ENCODE results near the gene TCF19. TPM values are rescaled to one million over a fixed set of nuclear protein-coding genes. Genes with fewer than 3 reads are reported as not detected.

The TCF19 gene
- total and polyA plus RNA-seq, 2 experiments from 2014 or later: 8.3 to 11.1 TPM

DNA sequence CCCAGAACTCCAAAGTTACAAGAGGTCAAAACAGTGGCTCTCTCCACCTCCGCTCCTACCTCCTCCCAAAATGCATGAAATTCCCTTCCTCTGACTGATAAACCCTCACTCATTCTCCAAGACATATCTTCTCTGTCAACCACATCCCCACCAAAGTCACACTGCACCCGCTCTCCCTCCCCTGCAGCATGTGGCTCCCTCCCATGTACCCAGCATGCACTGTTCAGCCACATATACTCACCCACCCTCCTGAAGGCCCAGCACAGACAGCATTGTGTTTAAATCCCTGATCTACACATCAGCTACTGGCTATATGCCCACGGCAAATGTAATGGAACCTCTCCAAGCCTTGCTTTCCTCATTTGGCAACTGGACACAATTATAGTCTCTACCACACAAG lies 17.6 kb downstream of the TCF19 start (continued):
- TF ChIP-seq ZNF331 (CRISPR knock-in tag; IDR thresholded peaks at IDR 0.05; ENCODE audit: low read depth): no peak
- TF ChIP-seq, protein P1, sequence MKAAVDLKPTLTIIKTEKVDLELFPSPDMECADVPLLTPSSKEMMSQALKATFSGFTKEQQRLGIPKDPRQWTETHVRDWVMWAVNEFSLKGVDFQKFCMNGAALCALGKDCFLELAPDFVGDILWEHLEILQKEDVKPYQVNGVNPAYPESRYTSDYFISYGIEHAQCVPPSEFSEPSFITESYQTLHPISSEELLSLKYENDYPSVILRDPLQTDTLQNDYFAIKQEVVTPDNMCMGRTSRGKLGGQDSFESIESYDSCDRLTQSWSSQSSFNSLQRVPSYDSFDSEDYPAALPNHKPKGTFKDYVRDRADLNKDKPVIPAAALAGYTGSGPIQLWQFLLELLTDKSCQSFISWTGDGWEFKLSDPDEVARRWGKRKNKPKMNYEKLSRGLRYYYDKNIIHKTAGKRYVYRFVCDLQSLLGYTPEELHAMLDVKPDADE (IDR thresholded peaks at IDR 0.05): no peak
- no peak for TF ChIP-seq STAT1 (IDR thresholded peaks at IDR 0.05; ENCODE audit: unreplicated experiment)
- TF ChIP-seq, protein P2, sequence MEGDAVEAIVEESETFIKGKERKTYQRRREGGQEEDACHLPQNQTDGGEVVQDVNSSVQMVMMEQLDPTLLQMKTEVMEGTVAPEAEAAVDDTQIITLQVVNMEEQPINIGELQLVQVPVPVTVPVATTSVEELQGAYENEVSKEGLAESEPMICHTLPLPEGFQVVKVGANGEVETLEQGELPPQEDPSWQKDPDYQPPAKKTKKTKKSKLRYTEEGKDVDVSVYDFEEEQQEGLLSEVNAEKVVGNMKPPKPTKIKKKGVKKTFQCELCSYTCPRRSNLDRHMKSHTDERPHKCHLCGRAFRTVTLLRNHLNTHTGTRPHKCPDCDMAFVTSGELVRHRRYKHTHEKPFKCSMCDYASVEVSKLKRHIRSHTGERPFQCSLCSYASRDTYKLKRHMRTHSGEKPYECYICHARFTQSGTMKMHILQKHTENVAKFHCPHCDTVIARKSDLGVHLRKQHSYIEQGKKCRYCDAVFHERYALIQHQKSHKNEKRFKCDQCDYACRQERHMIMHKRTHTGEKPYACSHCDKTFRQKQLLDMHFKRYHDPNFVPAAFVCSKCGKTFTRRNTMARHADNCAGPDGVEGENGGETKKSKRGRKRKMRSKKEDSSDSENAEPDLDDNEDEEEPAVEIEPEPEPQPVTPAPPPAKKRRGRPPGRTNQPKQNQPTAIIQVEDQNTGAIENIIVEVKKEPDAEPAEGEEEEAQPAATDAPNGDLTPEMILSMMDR (conservative IDR thresholded peaks at IDR 0.05; ENCODE audit: low read depth in 2 of 2): no peak
- no peak for TF ChIP-seq EZH2phosphoT487 (IDR thresholded peaks at IDR 0.05; ENCODE audit: unreplicated experiment)

DNA sequence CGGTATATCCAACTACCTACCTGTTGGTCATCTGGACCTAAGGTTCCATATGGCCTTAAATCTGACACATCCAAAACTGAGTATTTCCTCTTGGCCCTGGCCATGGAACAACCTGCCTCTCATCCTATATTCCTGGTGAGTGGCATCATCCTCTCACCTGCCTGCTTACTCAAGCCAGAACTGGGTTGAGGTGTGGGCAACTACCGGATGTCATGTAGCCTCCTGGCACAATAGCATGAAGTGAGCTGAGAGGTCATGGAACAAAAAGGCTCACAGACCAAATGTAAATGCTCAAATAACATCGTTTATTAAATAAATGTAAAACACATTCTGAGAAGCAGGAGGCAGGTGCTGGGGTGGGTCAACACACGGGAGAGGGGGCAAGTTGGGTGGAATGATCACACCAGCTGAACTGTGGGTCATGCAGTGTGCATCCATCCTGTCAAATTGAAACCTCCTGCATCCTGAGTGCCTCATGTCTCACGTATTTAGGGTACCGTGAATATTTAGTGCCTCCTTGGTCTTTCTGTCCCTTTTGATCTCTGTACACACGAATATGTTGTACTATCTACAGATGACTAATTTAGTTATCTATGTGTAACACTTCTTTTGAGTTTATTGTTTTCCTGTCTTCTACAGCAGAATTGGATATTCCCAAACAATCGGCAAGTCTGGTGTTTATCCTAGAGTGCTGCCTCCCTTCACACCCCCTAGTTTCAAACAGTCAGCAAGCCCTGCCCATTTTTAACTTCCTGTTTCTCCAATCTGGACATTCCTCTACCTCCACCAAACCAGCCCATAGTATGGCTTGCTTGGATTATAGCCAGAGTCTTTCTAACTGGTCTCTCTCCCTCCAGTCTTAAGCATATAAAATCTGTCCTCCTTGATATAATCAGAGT lies 20.0 kb downstream of the TCF19 start:
- Mint-ChIP-seq H3K4me3 (no peak overlapping the region), H3K27me3 (ENCODE audit: insufficient read depth, low read depth, poor library complexity) (peaks cover 11% of the 10 kb centered on the region), H3K9me3 (no peaks in the 10 kb centered on the region), H3K36me3 (ENCODE audit: low read depth) (peaks cover 13% of the 10 kb centered on the region), H3K27ac (no peak overlapping the region), H3K4me1 (peaks cover 46% of the 10 kb centered on the region)
- Histone ChIP-seq H3F3A (replicated peaks; ENCODE audit: low read depth) (peaks cover 5% of the 10 kb centered on the region), H3K27ac (ENCODE audit: low read depth) (no peak overlapping the region), H3K9me2 (ENCODE audit: insufficient read depth) (no peaks in the 10 kb centered on the region), H3K79me2 (replicated peaks; ENCODE audit: insufficient read depth) (peaks cover 18% of the 10 kb centered on the region), H3K4me2 (no peak overlapping the region), H4K20me1 (replicated peaks; ENCODE audit: insufficient read depth) (no peaks in the 10 kb centered on the region), H3K4me3 (no peak overlapping the region), H3K36me3 (ENCODE audit: insufficient read depth) (no peaks in the 10 kb centered on the region; the same call in 1 of the 2 replicates), H3K4me1 (ENCODE audit: insufficient read depth) (peaks cover 35% of the 10 kb centered on the region), H2AFZ (no peak overlapping the region), H3K27me3 (ENCODE audit: insufficient read depth) (no peaks in the 10 kb centered on the region)
- DNase-seq (ENCODE audit: low spot score) (no peak), ATAC-seq (no peak)
- TF ChIP-seq NANOG (IDR thresholded peaks at IDR 0.05; ENCODE audit: borderline replicate concordance) (no peak), EZH2phosphoT487 (IDR thresholded peaks at IDR 0.05; ENCODE audit: unreplicated experiment) (no peak), JUNB (IDR thresholded peaks at IDR 0.05; ENCODE audit: unreplicated experiment) (no peak), ZNF331 (CRISPR knock-in tag; IDR thresholded peaks at IDR 0.05; ENCODE audit: low read depth) (no peak), STAT1 (IDR thresholded peaks at IDR 0.05; ENCODE audit: unreplicated experiment) (no peak), ZNF114 (CRISPR knock-in tag; IDR thresholded peaks at IDR 0.05) (no peak), CREB1 (CRISPR knock-in tag; IDR thresholded peaks at IDR 0.05; ENCODE audit: low read depth) (no peak)
- TF ChIP-seq, protein P3, sequence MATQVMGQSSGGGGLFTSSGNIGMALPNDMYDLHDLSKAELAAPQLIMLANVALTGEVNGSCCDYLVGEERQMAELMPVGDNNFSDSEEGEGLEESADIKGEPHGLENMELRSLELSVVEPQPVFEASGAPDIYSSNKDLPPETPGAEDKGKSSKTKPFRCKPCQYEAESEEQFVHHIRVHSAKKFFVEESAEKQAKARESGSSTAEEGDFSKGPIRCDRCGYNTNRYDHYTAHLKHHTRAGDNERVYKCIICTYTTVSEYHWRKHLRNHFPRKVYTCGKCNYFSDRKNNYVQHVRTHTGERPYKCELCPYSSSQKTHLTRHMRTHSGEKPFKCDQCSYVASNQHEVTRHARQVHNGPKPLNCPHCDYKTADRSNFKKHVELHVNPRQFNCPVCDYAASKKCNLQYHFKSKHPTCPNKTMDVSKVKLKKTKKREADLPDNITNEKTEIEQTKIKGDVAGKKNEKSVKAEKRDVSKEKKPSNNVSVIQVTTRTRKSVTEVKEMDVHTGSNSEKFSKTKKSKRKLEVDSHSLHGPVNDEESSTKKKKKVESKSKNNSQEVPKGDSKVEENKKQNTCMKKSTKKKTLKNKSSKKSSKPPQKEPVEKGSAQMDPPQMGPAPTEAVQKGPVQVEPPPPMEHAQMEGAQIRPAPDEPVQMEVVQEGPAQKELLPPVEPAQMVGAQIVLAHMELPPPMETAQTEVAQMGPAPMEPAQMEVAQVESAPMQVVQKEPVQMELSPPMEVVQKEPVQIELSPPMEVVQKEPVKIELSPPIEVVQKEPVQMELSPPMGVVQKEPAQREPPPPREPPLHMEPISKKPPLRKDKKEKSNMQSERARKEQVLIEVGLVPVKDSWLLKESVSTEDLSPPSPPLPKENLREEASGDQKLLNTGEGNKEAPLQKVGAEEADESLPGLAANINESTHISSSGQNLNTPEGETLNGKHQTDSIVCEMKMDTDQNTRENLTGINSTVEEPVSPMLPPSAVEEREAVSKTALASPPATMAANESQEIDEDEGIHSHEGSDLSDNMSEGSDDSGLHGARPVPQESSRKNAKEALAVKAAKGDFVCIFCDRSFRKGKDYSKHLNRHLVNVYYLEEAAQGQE (IDR thresholded peaks at IDR 0.05; ENCODE audit: unreplicated experiment): no peak
- TF ChIP-seq, protein P2 (conservative IDR thresholded peaks at IDR 0.05; ENCODE audit: low read depth in 2 of 2): no peak

Measured in GM23338 (cell line).